ENCODE data around the gene RAPGEF5. TPM values are rescaled to one million over a fixed set of nuclear protein-coding genes. Genes with fewer than 3 reads are reported as not detected.

The RAPGEF5 gene
- total RNA-seq, 1 experiment from 2014 or later: 0.84 TPM

GRCh38 chr7:22317632-22318031 lies 39.3 kb downstream of the RAPGEF5 start:
- DNase-seq (ENCODE audit: extremely low read depth, low read depth): no peak

- no peak for DNase-seq (ENCODE audit: extremely low read depth, low read depth)
These were observed 40.0 kb downstream of the RAPGEF5 start for GRCh38 chr7:22316914-22317313.

- no peak for DNase-seq (ENCODE audit: extremely low read depth, low read depth)
These were observed 49.1 kb downstream of the RAPGEF5 start for GRCh38 chr7:22307816-22308215.

- no peak for DNase-seq (ENCODE audit: extremely low read depth, low read depth)
These were observed 51.2 kb downstream of the RAPGEF5 start for GRCh38 chr7:22305706-22306105.

- DNase-seq (ENCODE audit: extremely low read depth, low read depth): no peak
These were observed 54.0 kb downstream of the RAPGEF5 start for GRCh38 chr7:22302951-22303423.

- no peak for DNase-seq (ENCODE audit: extremely low read depth, low read depth)
These were observed 54.8 kb downstream of the RAPGEF5 start for GRCh38 chr7:22302193-22302592.

- DNase-seq (ENCODE audit: extremely low read depth, low read depth): no peak
These were observed 55.2 kb downstream of the RAPGEF5 start for GRCh38 chr7:22301790-22302189.

GRCh38 chr7:22300839-22301238 lies 56.1 kb downstream of the RAPGEF5 start:
- no peak for DNase-seq (ENCODE audit: extremely low read depth, low read depth)

- DNase-seq (ENCODE audit: extremely low read depth, low read depth): no peak
These were observed 60.0 kb downstream of the RAPGEF5 start for GRCh38 chr7:22296916-22297315.

- DNase-seq (ENCODE audit: extremely low read depth, low read depth): no peak
These were observed 60.7 kb downstream of the RAPGEF5 start for GRCh38 chr7:22296265-22296566.

GRCh38 chr7:22295402-22296264 lies 61.3 kb downstream of the RAPGEF5 start:
- DNase-seq (ENCODE audit: extremely low read depth, low read depth): no peak

- no peak for DNase-seq (ENCODE audit: extremely low read depth, low read depth)
These were observed 64.4 kb downstream of the RAPGEF5 start for GRCh38 chr7:22292531-22292930.

GRCh38 chr7:22291977-22292376 lies 65.0 kb downstream of the RAPGEF5 start:
- DNase-seq (ENCODE audit: extremely low read depth, low read depth): no peak

- no peak for DNase-seq (ENCODE audit: extremely low read depth, low read depth)
These were observed 68.8 kb downstream of the RAPGEF5 start for GRCh38 chr7:22288202-22288601.

- no peak for DNase-seq (ENCODE audit: extremely low read depth, low read depth)
These were observed 69.5 kb downstream of the RAPGEF5 start for GRCh38 chr7:22287412-22287811.

GRCh38 chr7:22286436-22286835 lies 70.5 kb downstream of the RAPGEF5 start:
- DNase-seq (ENCODE audit: extremely low read depth, low read depth): no peak

GRCh38 chr7:22281481-22281880 lies 75.5 kb downstream of the RAPGEF5 start:
- DNase-seq (ENCODE audit: extremely low read depth, low read depth): no peak

- DNase-seq (ENCODE audit: extremely low read depth, low read depth): no peak
These were observed 76.9 kb downstream of the RAPGEF5 start for GRCh38 chr7:22280031-22280430.

- DNase-seq (ENCODE audit: extremely low read depth, low read depth): no peak
These were observed 78.3 kb downstream of the RAPGEF5 start for GRCh38 chr7:22278660-22279059.

GRCh38 chr7:22277375-22277774 lies 79.6 kb downstream of the RAPGEF5 start:
- DNase-seq (ENCODE audit: extremely low read depth, low read depth): no peak

GRCh38 chr7:22275661-22276060 lies 81.3 kb downstream of the RAPGEF5 start:
- DNase-seq (ENCODE audit: extremely low read depth, low read depth): no peak

GRCh38 chr7:22271311-22271710 lies 85.6 kb downstream of the RAPGEF5 start:
- no peak for DNase-seq (ENCODE audit: extremely low read depth, low read depth)

GRCh38 chr7:22270371-22270770 lies 86.6 kb downstream of the RAPGEF5 start:
- no peak for DNase-seq (ENCODE audit: extremely low read depth, low read depth)

All from NCI-H460 (cell line).